Endodermal cell (in vitro differentiated cells): ENCODE data around the gene EIF4G3. TPM values are rescaled to one million over a fixed set of nuclear protein-coding genes. Genes with fewer than 3 reads are reported as not detected.

Experiments used
- DNase-seq: peaks from one replicate; pipeline ENCODE4 v3.0.0-alpha.2; 2017
- H3K27ac ChIP-seq: 2 replicates; pipeline ENCODE4 v1.5.1; 2013; ENCODE audit warnings: mild to moderate bottlenecking, low read depth, low read length, moderate library complexity
- H3K27me3 ChIP-seq: 2 replicates; pipeline ENCODE4 v1.6.1; 2013; ENCODE audit warnings: mild to moderate bottlenecking, low read length, moderate library complexity; ENCODE audit not compliant: insufficient read depth, control insufficient read depth, poor library complexity, severe bottlenecking
- H3K36me3 ChIP-seq: 2 replicates; pipeline ENCODE4 v1.7.0; 2013; ENCODE audit warnings: mild to moderate bottlenecking, low read length, moderate library complexity; ENCODE audit not compliant: control insufficient read depth, insufficient read depth
- H3K4me1 ChIP-seq: one replicate; pipeline ENCODE4 v1.7.0; 2013; ENCODE audit warnings: low read length; ENCODE audit not compliant: control insufficient read depth, insufficient read depth
- H3K4me3 ChIP-seq: 2 replicates; pipeline ENCODE4 v1.5.1; 2013; ENCODE audit warnings: mild to moderate bottlenecking, low read length, moderate library complexity
- H3K9ac ChIP-seq: 2 replicates; pipeline ENCODE4 v1.6.1; 2013; ENCODE audit warnings: mild to moderate bottlenecking, low read length, moderate library complexity; ENCODE audit not compliant: poor library complexity, severe bottlenecking; ENCODE audit errors: extremely low read depth
- H3K9me3 ChIP-seq: 2 replicates; pipeline ENCODE4 v1.6.1; 2013; ENCODE audit warnings: mild to moderate bottlenecking, low read length, moderate library complexity; ENCODE audit not compliant: control insufficient read depth
- H3K27ac Mint-ChIP-seq: 2 replicates; pipeline ENCODE4 v1.8.0; 2020; ENCODE audit warnings: mixed read lengths
- H3K27me3 Mint-ChIP-seq: 2 replicates; pipeline ENCODE4 v1.8.0; 2021; ENCODE audit warnings: mild to moderate bottlenecking, mixed read lengths; ENCODE audit not compliant: insufficient read depth
- H3K36me3 Mint-ChIP-seq: 2 replicates; pipeline ENCODE4 v1.8.0; 2020; ENCODE audit warnings: low read depth, mixed read lengths
- H3K4me1 Mint-ChIP-seq: 2 replicates; pipeline ENCODE4 v1.8.0; 2020; ENCODE audit warnings: mixed read lengths
- H3K4me3 Mint-ChIP-seq: 2 replicates; pipeline ENCODE4 v1.8.0; 2020; ENCODE audit warnings: mild to moderate bottlenecking, moderate library complexity, mixed read lengths
- H3K9me3 Mint-ChIP-seq: 2 replicates; pipeline ENCODE4 v1.8.0; 2020; ENCODE audit warnings: mild to moderate bottlenecking, mixed read lengths
- WGBS, 2 experiments: methylation state at CpG; one replicate each; pipeline versions ENCODE4 v1.1.5 to v1.1.7; 2013; ENCODE audit warnings: missing lambda C conversion rate in 2 of 2, mixed read lengths in 1 of 2; ENCODE audit not compliant: insufficient coverage in 1 of 2, insufficient read length in 1 of 2; 5-methylcytosine and 5-hydroxymethylcytosine counted together
- total RNA-seq, 2 donors: library from RNA; stranded (reverse); fragmentation: NEBNext Ultra II Directional in 1 of 2; extraction: Animal tissue kit (Norgen Biotek cat#: 25700) in 1 of 2; gene quantifications; 2 replicates in 1 of 2; 3 replicates in 1 of 2; pipeline ENCODE4 v1.2.1, GENCODE V29; 2021
- TF ChIP-seq, protein P1 (sequence below): fragments of 200-600 bp; sonication (generic); conservative IDR thresholded peaks from 2 replicates; pipeline ENCODE4 v1.5.0; 2021; ENCODE audit warnings: antibody characterized with exemption, mild to moderate bottlenecking

Gene EIF4G3
- total RNA-seq, 2 donors from 2014 or later = 101 to 103 TPM

DNA sequence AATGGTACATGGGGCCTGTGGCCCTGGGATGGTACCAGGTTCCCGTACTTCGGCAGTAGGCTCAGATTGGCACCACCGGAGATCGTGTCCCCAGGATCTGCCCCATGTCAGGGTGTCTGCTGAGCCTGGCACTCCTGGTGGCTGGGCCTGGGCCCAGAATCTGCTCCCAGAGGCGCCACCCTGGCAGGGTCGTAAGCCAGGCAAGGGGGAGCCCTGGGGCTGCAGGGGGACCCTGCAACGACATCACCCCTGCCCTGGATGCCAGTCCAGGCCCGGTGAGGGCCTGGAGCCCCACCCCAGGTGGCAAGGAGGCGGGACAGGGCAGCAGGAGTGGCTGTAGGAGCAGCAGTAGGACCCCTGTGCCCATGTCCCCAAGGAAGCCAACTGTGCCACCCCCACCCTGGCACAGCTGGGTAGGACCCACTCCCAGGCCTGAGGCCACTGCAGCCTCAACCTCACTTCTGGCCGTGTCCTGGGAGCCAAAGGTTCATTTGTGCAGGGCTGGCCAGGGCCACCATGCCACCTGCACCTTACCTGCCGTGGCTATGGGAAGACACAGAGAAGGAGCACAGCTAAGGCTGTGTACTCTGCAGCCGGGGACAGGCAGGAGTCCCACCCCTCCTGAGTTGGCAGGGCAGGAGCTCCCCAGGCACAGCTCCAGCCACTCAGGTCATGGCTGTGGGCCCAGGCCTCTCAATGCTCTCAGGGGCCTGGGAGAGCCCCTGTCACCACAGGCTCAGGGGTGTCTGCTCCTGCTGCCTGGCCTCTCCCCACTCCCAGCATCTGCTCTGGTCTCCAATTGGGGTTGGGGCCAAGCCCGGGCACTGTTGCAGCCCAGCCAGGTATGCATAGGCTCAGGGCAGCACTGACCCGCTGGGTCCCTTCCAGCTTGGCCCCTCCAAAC lies 141.7 kb downstream of the EIF4G3 start:
- Mint-ChIP-seq H3K27me3 (no peaks in the 10 kb centered on the region), H3K27ac (no peak overlapping the region), H3K9me3 (peaks cover 11% of the 10 kb centered on the region), H3K36me3 (peaks cover 31% of the 10 kb centered on the region), H3K4me3 (no peak overlapping the region), H3K4me1 (peaks cover 3% of the 10 kb centered on the region)
- WGBS, 2 experiments = 90 to 99% methylated on average over 12 to 14 of the region's 14 CpGs
- Histone ChIP-seq H3K9me3 (peaks cover 16% of the 10 kb centered on the region), H3K4me3 (no peak overlapping the region), H3K4me1 (no peaks in the 10 kb centered on the region), H3K27me3 (no peaks in the 10 kb centered on the region), H3K27ac (no peak overlapping the region), H3K36me3 (peaks cover 4% of the 10 kb centered on the region), H3K9ac (no peak overlapping the region)
- TF ChIP-seq, protein P1, sequence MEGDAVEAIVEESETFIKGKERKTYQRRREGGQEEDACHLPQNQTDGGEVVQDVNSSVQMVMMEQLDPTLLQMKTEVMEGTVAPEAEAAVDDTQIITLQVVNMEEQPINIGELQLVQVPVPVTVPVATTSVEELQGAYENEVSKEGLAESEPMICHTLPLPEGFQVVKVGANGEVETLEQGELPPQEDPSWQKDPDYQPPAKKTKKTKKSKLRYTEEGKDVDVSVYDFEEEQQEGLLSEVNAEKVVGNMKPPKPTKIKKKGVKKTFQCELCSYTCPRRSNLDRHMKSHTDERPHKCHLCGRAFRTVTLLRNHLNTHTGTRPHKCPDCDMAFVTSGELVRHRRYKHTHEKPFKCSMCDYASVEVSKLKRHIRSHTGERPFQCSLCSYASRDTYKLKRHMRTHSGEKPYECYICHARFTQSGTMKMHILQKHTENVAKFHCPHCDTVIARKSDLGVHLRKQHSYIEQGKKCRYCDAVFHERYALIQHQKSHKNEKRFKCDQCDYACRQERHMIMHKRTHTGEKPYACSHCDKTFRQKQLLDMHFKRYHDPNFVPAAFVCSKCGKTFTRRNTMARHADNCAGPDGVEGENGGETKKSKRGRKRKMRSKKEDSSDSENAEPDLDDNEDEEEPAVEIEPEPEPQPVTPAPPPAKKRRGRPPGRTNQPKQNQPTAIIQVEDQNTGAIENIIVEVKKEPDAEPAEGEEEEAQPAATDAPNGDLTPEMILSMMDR = no peak
- no peak for DNase-seq

GRCh38 chr1:21032741-21033140 lies 144.0 kb downstream of the EIF4G3 start:
- WGBS, 2 experiments = 92 to 100% methylated on average over 1 to 3 of the region's 3 CpGs

GRCh38 chr1:21030181-21030580 lies 146.5 kb downstream of the EIF4G3 start:
- no peak for DNase-seq
- no peaks in the 10 kb centered on the region for H3K9me3 ChIP-seq
- H3K4me3 ChIP-seq = no peak overlapping the region
- Mint-ChIP-seq H3K9me3 (peaks cover 4% of the 10 kb centered on the region), H3K27ac (no peak overlapping the region), H3K27me3 (no peaks in the 10 kb centered on the region), H3K4me1 (peaks cover 6% of the 10 kb centered on the region), H3K36me3 (peaks cover 26% of the 10 kb centered on the region), H3K4me3 (no peak overlapping the region)
- no peaks in the 10 kb centered on the region for H3K27me3 ChIP-seq
- no peaks in the 10 kb centered on the region for H3K4me1 ChIP-seq
- H3K9ac ChIP-seq = no peak overlapping the region
- 87% methylated on average over 1 of the region's 1 CpG; no CpG with 5 or more reads in 1 of the 2 experiments for WGBS, 2 experiments
- no peak overlapping the region for H3K27ac ChIP-seq
- TF ChIP-seq, protein P1 = no peak
- no peaks in the 10 kb centered on the region for H3K36me3 ChIP-seq

More at GRCh38 chr1:21032741-21033140, 144.0 kb downstream of the EIF4G3 start:
- H3K36me3 ChIP-seq = no peaks in the 10 kb centered on the region
- H3K9me3 ChIP-seq = peaks cover 16% of the 10 kb centered on the region
- H3K4me3 ChIP-seq = no peak overlapping the region
- H3K27ac Mint-ChIP-seq = no peak overlapping the region
- peaks cover 11% of the 10 kb centered on the region for H3K9me3 Mint-ChIP-seq
- H3K27ac ChIP-seq = no peak overlapping the region
- no peaks in the 10 kb centered on the region for H3K4me1 Mint-ChIP-seq
- no peaks in the 10 kb centered on the region for H3K27me3 ChIP-seq
- no peaks in the 10 kb centered on the region for H3K4me1 ChIP-seq
- H3K4me3 Mint-ChIP-seq = no peak overlapping the region
- peaks cover 34% of the 10 kb centered on the region for H3K36me3 Mint-ChIP-seq
- no peak for DNase-seq
- no peak overlapping the region for H3K9ac ChIP-seq
- TF ChIP-seq, protein P1 = no peak
- H3K27me3 Mint-ChIP-seq = no peaks in the 10 kb centered on the region
